ENCODE data around the gene PCDH12. TPM values are rescaled to one million over a fixed set of nuclear protein-coding genes. Genes with fewer than 3 reads are reported as not detected.
A peak's percentile ranks its signal among the peaks of the same experiment; 100 is the strongest.

Gene PCDH12
- total and polyA plus RNA-seq, 10 of the 15 experiments (the other 5 are each of a cell fraction or from before 2014, with no cell fraction given) = 0.01 to 0.14 (median 0.06) TPM; not detected in 4

DNA sequence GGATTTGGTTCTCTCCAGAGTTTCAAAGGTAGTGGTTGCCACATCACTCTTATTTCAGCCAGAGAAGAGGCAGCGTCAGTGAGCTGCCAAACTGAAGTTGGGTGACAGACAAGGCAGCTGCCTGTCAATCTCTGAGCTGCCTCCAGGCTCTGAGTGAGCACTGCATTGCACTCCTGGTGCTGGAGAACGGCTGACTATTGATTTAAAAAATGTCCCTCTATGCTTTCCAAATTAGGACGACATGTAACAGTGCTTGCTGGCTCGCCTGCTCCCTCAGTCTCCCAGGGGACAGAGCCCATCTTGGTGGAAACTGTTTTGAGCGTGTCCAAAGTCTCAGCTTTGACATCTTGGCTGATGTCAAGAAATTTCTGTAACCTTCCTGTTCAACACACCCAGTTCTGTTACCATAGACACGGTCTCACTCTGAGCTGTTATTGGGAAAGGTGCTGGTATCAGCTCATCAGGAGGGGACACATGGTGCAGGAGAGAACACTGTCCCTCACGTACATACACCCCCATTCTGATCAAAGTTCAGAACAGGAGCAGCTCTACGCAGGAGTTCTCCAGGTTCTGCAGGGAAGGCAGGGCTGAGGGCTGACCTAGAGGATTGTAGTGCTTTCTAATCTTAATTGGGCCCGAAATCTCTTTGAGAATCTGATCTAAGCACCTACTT is 15.7 kb downstream of the PCDH12 start:
- Histone ChIP-seq H3K4me3 (no peak overlapping the region), H3K4me2 (ENCODE audit: control insufficient read depth, insufficient read depth) (no peak overlapping the region), H3K27ac (ENCODE audit: control insufficient read depth, insufficient read depth) (no peak overlapping the region), H3K4me1 (ENCODE audit: control insufficient read depth, insufficient read depth, low read length) (no peaks in the 10 kb centered on the region), H4K20me1 (ENCODE audit: control insufficient read depth, insufficient read depth) (no peaks in the 10 kb centered on the region), H3K79me2 (ENCODE audit: control insufficient read depth, insufficient read depth, low read length) (no peaks in the 10 kb centered on the region), H3K27me3 (replicated peaks in 1 of 2; ENCODE audit: control insufficient read depth in 2 of 2, insufficient read depth in 2 of 2, low read length in 1 of 2) (no peaks in the 10 kb centered on the region), H3K9me3 (replicated peaks; ENCODE audit: control insufficient read depth, insufficient read depth, low read length) (no peaks in the 10 kb centered on the region), H2AFZ (ENCODE audit: control insufficient read depth, low read depth, low read length) (no peak overlapping the region), H3K36me3 (ENCODE audit: control insufficient read depth in 2 of 2, insufficient read depth in 2 of 2, low read length in 1 of 2) (peaks cover 0 to 5% of the 10 kb centered on the region in 2 experiments; a peak in 3 of 4 replicates), H3K9ac (ENCODE audit: control insufficient read depth, insufficient read depth, low read length) (no peak overlapping the region)
- FAIRE-seq (no peak), ATAC-seq (no peak), DNase-seq (ENCODE audit: low read depth, low spot score) (no peak)
- ChIA-PET RAD21 (ENCODE audit: unreplicated experiment) (no interaction called here), CTCF (interaction anchor here (6.3 kb wide), 1 partner anchor 19 kb away, joined by 36 read pairs; no protein-coding TSS in a partner anchor), POLR2A (no interaction called here), SMC1A (ENCODE audit: uncharacterized antibody, unreplicated experiment) (interaction anchor here (0.9 kb wide), 1 partner anchor 18 kb away, joined by 5 read pairs; no protein-coding TSS in a partner anchor)
- 0 out of 2 replicates have a peak, but pooled peaks have one; percentile 27 for TF ChIP-seq POLR2A (IDR thresholded peaks at IDR 0.05; ENCODE audit: low read depth, low read length)
- TF ChIP-seq, protein P1, sequence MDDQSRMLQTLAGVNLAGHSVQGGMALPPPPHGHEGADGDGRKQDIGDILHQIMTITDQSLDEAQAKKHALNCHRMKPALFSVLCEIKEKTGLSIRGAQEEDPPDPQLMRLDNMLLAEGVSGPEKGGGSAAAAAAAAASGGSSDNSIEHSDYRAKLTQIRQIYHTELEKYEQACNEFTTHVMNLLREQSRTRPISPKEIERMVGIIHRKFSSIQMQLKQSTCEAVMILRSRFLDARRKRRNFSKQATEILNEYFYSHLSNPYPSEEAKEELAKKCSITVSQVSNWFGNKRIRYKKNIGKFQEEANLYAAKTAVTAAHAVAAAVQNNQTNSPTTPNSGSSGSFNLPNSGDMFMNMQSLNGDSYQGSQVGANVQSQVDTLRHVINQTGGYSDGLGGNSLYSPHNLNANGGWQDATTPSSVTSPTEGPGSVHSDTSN (IDR thresholded peaks at IDR 0.05; ENCODE audit: insufficient replicate concordance, low read depth, low read length) = no peak
- BruUV-seq (replicated peaks) = no TSS peak
- in situ Hi-C loops (cut with MboI) = no loop called here
- intact Hi-C loops (cut with micrococcal nuclease; ENCODE audit: unreplicated experiment) = no loop called here
- WGBS (ENCODE audit: insufficient coverage, insufficient replicate concordance, low lambda C conversion rate, missing lambda C conversion rate) = 71% methylated on average over 9 of the region's 9 CpGs

DNA sequence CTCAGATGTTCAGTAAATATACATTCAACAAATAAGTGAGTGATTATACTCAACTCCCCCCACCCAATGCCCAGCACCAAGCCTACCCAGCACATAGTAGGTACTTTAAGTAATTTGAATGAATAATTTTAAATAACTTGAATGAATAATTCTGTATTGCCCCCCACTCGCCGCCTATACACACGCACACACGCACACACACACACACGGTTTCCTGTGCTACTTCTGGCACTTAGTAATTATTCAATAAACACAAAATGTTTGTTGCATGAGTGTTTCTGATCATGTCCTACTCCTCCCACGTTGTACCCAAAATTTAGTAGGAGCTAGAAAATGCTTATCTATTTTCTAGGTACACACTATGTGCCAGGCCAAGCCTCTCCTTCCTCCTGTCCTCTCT is 16.2 kb downstream of the PCDH12 start:
- Histone ChIP-seq H3K4me1 (ENCODE audit: control insufficient read depth, insufficient read depth, low read length) (no peaks in the 10 kb centered on the region), H3K4me2 (ENCODE audit: control insufficient read depth, insufficient read depth) (no peak overlapping the region), H3K27me3 (replicated peaks in 1 of 2; ENCODE audit: control insufficient read depth in 2 of 2, insufficient read depth in 2 of 2, low read length in 1 of 2) (no peaks in the 10 kb centered on the region), H3K27ac (ENCODE audit: control insufficient read depth, insufficient read depth) (no peak overlapping the region), H3K4me3 (no peak overlapping the region), H3K79me2 (ENCODE audit: control insufficient read depth, insufficient read depth, low read length) (no peaks in the 10 kb centered on the region), H4K20me1 (ENCODE audit: control insufficient read depth, insufficient read depth) (no peaks in the 10 kb centered on the region), H2AFZ (ENCODE audit: control insufficient read depth, low read depth, low read length) (no peak overlapping the region), H3K36me3 (ENCODE audit: control insufficient read depth in 2 of 2, insufficient read depth in 2 of 2, low read length in 1 of 2) (peaks cover 1 to 10% of the 10 kb centered on the region in 2 experiments), H3K9ac (ENCODE audit: control insufficient read depth, insufficient read depth, low read length) (no peak overlapping the region), H3K9me3 (replicated peaks; ENCODE audit: control insufficient read depth, insufficient read depth, low read length) (no peaks in the 10 kb centered on the region)
- intact Hi-C loops (cut with micrococcal nuclease; ENCODE audit: unreplicated experiment) = no loop called here
- no TSS peak for BruUV-seq (replicated peaks)
- in situ Hi-C loops (cut with MboI) = no loop called here
- ChIA-PET CTCF (interaction anchor here (1.1 to 6.3 kb wide), 3 partner anchors 20 to 39 kb away, joined by 4 to 36 read pairs (median 4); no protein-coding TSS in a partner anchor), SMC1A (ENCODE audit: uncharacterized antibody, unreplicated experiment) (interaction anchor here (0.9 to 1.0 kb wide), 2 partner anchors 18 to 19 kb away, joined by 3 to 5 read pairs; partner anchors contain the start of gene DELE1), RAD21 (ENCODE audit: unreplicated experiment) (no interaction called here), POLR2A (no interaction called here)
- WGBS (ENCODE audit: insufficient coverage, insufficient replicate concordance, low lambda C conversion rate, missing lambda C conversion rate) = 98% methylated on average over 6 of the region's 6 CpGs
- FAIRE-seq (no peak), DNase-seq (ENCODE audit: low read depth, low spot score) (no peak), ATAC-seq (no peak)
- TF ChIP-seq MTA2 (IDR thresholded peaks at IDR 0.05; ENCODE audit: low read depth) (no peak), KDM1A (IDR thresholded peaks at IDR 0.05; ENCODE audit: borderline replicate concordance) (no peak), RUNX3 (IDR thresholded peaks at IDR 0.05; ENCODE audit: low read length) (no peak), BHLHE40 (IDR thresholded peaks at IDR 0.05; ENCODE audit: borderline replicate concordance in 1 of 2, low read depth in 2 of 2, low read length in 1 of 2) (no peak), SP1 (IDR thresholded peaks at IDR 0.05; ENCODE audit: low read depth, low read length) (no peak), ESRRA (IDR thresholded peaks at IDR 0.05; ENCODE audit: low read length) (no peak), SUPT20H (IDR thresholded peaks at IDR 0.05; ENCODE audit: borderline replicate concordance, control insufficient read depth, low read depth, low read length) (no peak), SMARCA5 (IDR thresholded peaks at IDR 0.05) (no peak), YY1 (IDR thresholded peaks at IDR 0.05; ENCODE audit: low read depth, low read length) (no peak), CBX5 (IDR thresholded peaks at IDR 0.05; ENCODE audit: low read depth) (no peak)
- TF ChIP-seq, protein P2, sequence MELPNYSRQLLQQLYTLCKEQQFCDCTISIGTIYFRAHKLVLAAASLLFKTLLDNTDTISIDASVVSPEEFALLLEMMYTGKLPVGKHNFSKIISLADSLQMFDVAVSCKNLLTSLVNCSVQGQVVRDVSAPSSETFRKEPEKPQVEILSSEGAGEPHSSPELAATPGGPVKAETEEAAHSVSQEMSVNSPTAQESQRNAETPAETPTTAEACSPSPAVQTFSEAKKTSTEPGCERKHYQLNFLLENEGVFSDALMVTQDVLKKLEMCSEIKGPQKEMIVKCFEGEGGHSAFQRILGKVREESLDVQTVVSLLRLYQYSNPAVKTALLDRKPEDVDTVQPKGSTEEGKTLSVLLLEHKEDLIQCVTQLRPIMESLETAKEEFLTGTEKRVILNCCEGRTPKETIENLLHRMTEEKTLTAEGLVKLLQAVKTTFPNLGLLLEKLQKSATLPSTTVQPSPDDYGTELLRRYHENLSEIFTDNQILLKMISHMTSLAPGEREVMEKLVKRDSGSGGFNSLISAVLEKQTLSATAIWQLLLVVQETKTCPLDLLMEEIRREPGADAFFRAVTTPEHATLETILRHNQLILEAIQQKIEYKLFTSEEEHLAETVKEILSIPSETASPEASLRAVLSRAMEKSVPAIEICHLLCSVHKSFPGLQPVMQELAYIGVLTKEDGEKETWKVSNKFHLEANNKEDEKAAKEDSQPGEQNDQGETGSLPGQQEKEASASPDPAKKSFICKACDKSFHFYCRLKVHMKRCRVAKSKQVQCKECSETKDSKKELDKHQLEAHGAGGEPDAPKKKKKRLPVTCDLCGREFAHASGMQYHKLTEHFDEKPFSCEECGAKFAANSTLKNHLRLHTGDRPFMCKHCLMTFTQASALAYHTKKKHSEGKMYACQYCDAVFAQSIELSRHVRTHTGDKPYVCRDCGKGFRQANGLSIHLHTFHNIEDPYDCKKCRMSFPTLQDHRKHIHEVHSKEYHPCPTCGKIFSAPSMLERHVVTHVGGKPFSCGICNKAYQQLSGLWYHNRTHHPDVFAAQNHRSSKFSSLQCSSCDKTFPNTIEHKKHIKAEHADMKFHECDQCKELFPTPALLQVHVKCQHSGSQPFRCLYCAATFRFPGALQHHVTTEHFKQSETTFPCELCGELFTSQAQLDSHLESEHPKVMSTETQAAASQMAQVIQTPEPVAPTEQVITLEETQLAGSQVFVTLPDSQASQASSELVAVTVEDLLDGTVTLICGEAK (IDR thresholded peaks at IDR 0.05; ENCODE audit: borderline replicate concordance) = no peak
